HEK293 (cell line): ENCODE data around the gene ADCY3.

Source experiments
- CTCF ChIA-PET: fragments of 350-600 bp; formaldehyde crosslinking; extraction: SDS; loops from one replicate; lab custom pipeline; 2021; ENCODE audit warnings: antibody characterized with exemption; lab: Yijun Ruan, JAX
- POLR2A ChIA-PET: fragments of 300-600 bp; formaldehyde crosslinking; extraction: SDS; loops from one replicate; lab custom pipeline; 2020; ENCODE audit warnings: antibody characterized with exemption, inconsistent platforms; lab: Yijun Ruan, JAX
- H3K27ac ChIP-seq: fragments of 200-500 bp; sonication (Bioruptor generic); 2 replicates; pipeline ENCODE4 v1.5.1; 2014; ENCODE audit warnings: low read depth, low read length, control low read depth, inconsistent platforms; ENCODE audit errors: extremely low read depth
- H3K36me3 ChIP-seq, 2 experiments: fragments of 200-500 bp in 1 of 2; sonication (Bioruptor generic) in 1 of 2; 1 replicate in 1 of 2; 2 replicates in 1 of 2; pipeline ENCODE4 v1.5.1; 2014 to 2017; ENCODE audit warnings: inconsistent platforms in 2 of 2, low read length in 2 of 2; ENCODE audit not compliant: control insufficient read depth in 2 of 2, insufficient read depth in 1 of 2
- H3K4me1 ChIP-seq: fragments of 200-500 bp; sonication (Bioruptor generic); 2 replicates; pipeline ENCODE4 v1.5.1; 2014; ENCODE audit warnings: mild to moderate bottlenecking, low read length, inconsistent platforms; ENCODE audit not compliant: control insufficient read depth, insufficient read depth
- H3K4me3 ChIP-seq: 2 replicates; pipeline ENCODE4 v1.5.1; 2011; ENCODE audit warnings: low read depth, mild to moderate bottlenecking, control low read depth, low read length, moderate library complexity
- H3K9me3 ChIP-seq: fragments of 200-500 bp; sonication (Bioruptor generic); 2 replicates; pipeline ENCODE4 v1.5.1; 2014; ENCODE audit warnings: low read depth, low read length, inconsistent platforms; ENCODE audit not compliant: control insufficient read depth, insufficient read depth
- HOXD13 ChIP-seq: sonication (generic); formaldehyde crosslinking; IDR thresholded peaks from 2 replicates; pipeline ENCODE4 v1.8.0; 2022; ENCODE audit warnings: missing genetic modification reagents, borderline replicate concordance
- KLF17 ChIP-seq: fragments of 450-650 bp; formaldehyde crosslinking; IDR thresholded peaks from 2 replicates; pipeline ENCODE4 v1.5.1; 2016; ENCODE audit warnings: missing biosample characterization, missing genetic modification characterization
- SETDB1 ChIP-seq: IDR thresholded peaks from one replicate; pipeline ENCODE4 v1.6.1; 2017; ENCODE audit warnings: mild to moderate bottlenecking, low read length, moderate library complexity, mixed read lengths; ENCODE audit not compliant: insufficient read length
- SP7 ChIP-seq: fragments of 450-650 bp; formaldehyde crosslinking; IDR thresholded peaks from 2 replicates; pipeline ENCODE4 v1.5.1; 2016; ENCODE audit warnings: missing biosample characterization, missing genetic modification characterization
- YY2 ChIP-seq: fragments of 450-650 bp; formaldehyde crosslinking; IDR thresholded peaks from 2 replicates; pipeline ENCODE4 v1.5.1; 2016; ENCODE audit warnings: missing biosample characterization, missing genetic modification characterization
- ZBTB6 ChIP-seq: fragments of 450-650 bp; formaldehyde crosslinking; IDR thresholded peaks from 2 replicates; pipeline ENCODE4 v1.5.1; 2017; ENCODE audit warnings: missing biosample characterization, missing genetic modification characterization
- ZFP69B ChIP-seq: fragments of 450-650 bp; formaldehyde crosslinking; IDR thresholded peaks from 2 replicates; pipeline ENCODE4 v1.5.1; 2016; ENCODE audit warnings: missing biosample characterization, missing genetic modification characterization
- ZNF10 ChIP-seq: fragments of 450-650 bp; formaldehyde crosslinking; IDR thresholded peaks from 2 replicates; pipeline ENCODE4 v1.5.1; 2017; ENCODE audit warnings: missing biosample characterization, missing genetic modification characterization
- ZNF26 ChIP-seq: fragments of 450-650 bp; formaldehyde crosslinking; IDR thresholded peaks from 2 replicates; pipeline ENCODE4 v1.5.1; 2016; ENCODE audit warnings: missing biosample characterization, missing genetic modification characterization
- ZNF350 ChIP-seq: fragments of 450-650 bp; formaldehyde crosslinking; IDR thresholded peaks from 2 replicates; pipeline ENCODE4 v1.5.0; 2017; ENCODE audit warnings: missing biosample characterization, mild to moderate bottlenecking, missing genetic modification characterization
- ZNF362 ChIP-seq: fragments of 450-650 bp; formaldehyde crosslinking; IDR thresholded peaks from 2 replicates; pipeline ENCODE4 v1.5.1; 2016; ENCODE audit warnings: missing biosample characterization, missing genetic modification characterization
- ZNF530 ChIP-seq: fragments of 450-650 bp; formaldehyde crosslinking; IDR thresholded peaks from 2 replicates; pipeline ENCODE4 v1.5.1; 2016; ENCODE audit warnings: low read depth, missing biosample characterization, missing genetic modification characterization
- ZNF837 ChIP-seq: fragments of 450-650 bp; formaldehyde crosslinking; IDR thresholded peaks from 2 replicates; pipeline ENCODE4 v1.5.1; 2016; ENCODE audit warnings: missing biosample characterization, missing genetic modification characterization
- ZSCAN16 ChIP-seq: fragments of 450-650 bp; formaldehyde crosslinking; IDR thresholded peaks from 2 replicates; pipeline ENCODE4 v1.5.1; 2016; ENCODE audit warnings: missing biosample characterization, missing genetic modification characterization
- ZXDB ChIP-seq: fragments of 450-650 bp; formaldehyde crosslinking; IDR thresholded peaks from 2 replicates; pipeline ENCODE4 v1.5.1; 2016; ENCODE audit warnings: missing biosample characterization, missing genetic modification characterization

Gene ADCY3

GRCh38 chr2:24787532-24787931, 132.5 kb downstream of the ADCY3 start:
- TF ChIP-seq SP7 (tag by site-specific recombination) (no peak), ZNF362 (tag by site-specific recombination) (no peak), SETDB1 (no peak), YY2 (tag by site-specific recombination) (no peak), ZXDB (tag by site-specific recombination) (no peak), ZSCAN16 (tag by site-specific recombination) (no peak), ZNF26 (tag by site-specific recombination) (no peak), ZNF350 (tag by site-specific recombination) (no peak)
- ChIA-PET CTCF (interaction anchor here (0.7 kb wide), 1 partner anchor 11 kb away, joined by 3 read pairs; no protein-coding TSS in a partner anchor), POLR2A (no interaction called here)
- H3K4me3 ChIP-seq: no peak overlapping the region
- H3K27ac ChIP-seq: no peak overlapping the region
- H3K4me1 ChIP-seq: peaks cover 9% of the 10 kb centered on the region; the same call in 1 of the 2 replicates
- H3K9me3 ChIP-seq: no peaks in the 10 kb centered on the region
- peaks cover 0 to 6% of the 10 kb centered on the region in 2 experiments; a peak in 1 of 3 replicates for H3K36me3 ChIP-seq

- no peak overlapping the region for H3K4me3 ChIP-seq
- peaks cover 0 to 6% of the 10 kb centered on the region in 2 experiments; a peak in 1 of 3 replicates for H3K36me3 ChIP-seq
- CTCF ChIA-PET: interaction anchor here (0.7 kb wide), 1 partner anchor 190 kb away, joined by 3 read pairs; no protein-coding TSS in a partner anchor
- TF ChIP-seq HOXD13 (no peak), ZNF10 (tag by site-specific recombination) (no peak), ZBTB6 (no peak), ZNF837 (tag by site-specific recombination) (no peak), KLF17 (tag by site-specific recombination) (no peak)
- TF ChIP-seq, all 188 proteins: peak for 0
- no peak overlapping the region for H3K27ac ChIP-seq
- 0 out of 2 replicates have a peak, but pooled peaks cover 3% of the 10 kb centered on the region for H3K4me1 ChIP-seq
- POLR2A ChIA-PET: no interaction called here
- no peaks in the 10 kb centered on the region for H3K9me3 ChIP-seq
Measured at GRCh38 chr2:24785671-24786321, 134.2 kb downstream of the ADCY3 start.

- 0 out of 2 replicates have a peak, but pooled peaks cover 3% of the 10 kb centered on the region for H3K4me1 ChIP-seq
- H3K27ac ChIP-seq: no peak overlapping the region
- no peak overlapping the region for H3K4me3 ChIP-seq
- TF ChIP-seq ZNF530 (tag by site-specific recombination) (no peak), ZFP69B (tag by site-specific recombination) (no peak)
- H3K9me3 ChIP-seq: no peaks in the 10 kb centered on the region
- CTCF ChIA-PET: no interaction called here
- POLR2A ChIA-PET: no interaction called here
- no peaks in the 10 kb centered on the region for H3K36me3 ChIP-seq
Measured at GRCh38 chr2:24783641-24784040, 136.4 kb downstream of the ADCY3 start.
